H1 (cell line): ENCODE measurements around the gene EXT2. TPM values are rescaled to one million over a fixed set of nuclear protein-coding genes. Genes with fewer than 3 reads are reported as not detected.

Experiments
- CREB1 ChIP-seq: IDR thresholded peaks from 2 replicates; pipeline ENCODE4 v1.6.1; 2012; ENCODE audit warnings: inconsistent platforms
- RFX5 ChIP-seq: IDR thresholded peaks from 2 replicates; pipeline ENCODE4 v1.6.1; 2011; ENCODE audit warnings: low read depth, low read length, improper control_type of control experiment, borderline replicate concordance
- RXRA ChIP-seq: IDR thresholded peaks from 2 replicates; pipeline ENCODE4 v1.6.1; 2011; ENCODE audit warnings: low read depth, mild to moderate bottlenecking, low read length, moderate library complexity; ENCODE audit not compliant: insufficient read depth
- USF2 ChIP-seq: IDR thresholded peaks from 2 replicates; pipeline ENCODE4 v1.6.1; 2011; ENCODE audit warnings: low read length, improper control_type of control experiment
- polyA plus RNA-seq, 7 experiments: library from polyadenylated mRNA; depleted of rRNA in 3 of 7; stranded (reverse) in 5 of 7; unstranded in 2 of 7; fragments of >200 nt in 5 of 7; fragments of 200-250 nt in 2 of 7; gene quantifications; 1 replicate in 5 of 7; 2 replicates in 1 of 7; 4 replicates in 1 of 7; pipeline versions ENCODE4 v1.2.1 to v1.2.3, GENCODE V29; 2011 to 2013; ENCODE audit warnings: missing spikeins in 2 of 7, mixed read lengths in 2 of 7
- total RNA-seq: library from RNA; stranded (reverse); fragmentation: NEBNext Ultra II Directional; extraction: Animal tissue kit (Norgen Biotek cat#: 25700); gene quantifications from 2 replicates; pipeline ENCODE4 v1.2.1, GENCODE V29; 2021

Gene EXT2
- total and polyA plus RNA-seq, 2 of the 8 experiments (the other 6 are each of a cell fraction or from before 2014, with no cell fraction given): 29.8 to 42.8 TPM

- TF ChIP-seq RXRA (no peak), CREB1 (no peak), USF2 (no peak), RFX5 (no peak)
Measured at GRCh38 chr11:44275241-44275640, 179.8 kb downstream of the EXT2 start (continued).
